GM12865 (cell line): ENCODE measurements around the gene AP3S2.
"Not testable (repeated sequence)": the region's sequence is repeated elsewhere in the genome, so short reads cannot be mapped to it uniquely, and the experiment has no call there.

ENCODE experiments used
- DNase-seq: peaks from one replicate; pipeline ENCODE4 v3.0.0; 2010; ENCODE audit warnings: low read depth
- H3K4me3 ChIP-seq: 2 replicates; pipeline ENCODE4 v1.5.1; 2011; ENCODE audit warnings: mild to moderate bottlenecking, low read depth, low read length, control low read depth
- CTCF ChIP-seq: IDR thresholded peaks from 2 replicates; pipeline ENCODE4 v1.5.1; 2011; ENCODE audit warnings: low read length, control low read depth, low read depth, inconsistent platforms; ENCODE audit not compliant: insufficient read depth; ENCODE audit errors: missing control alignments

The AP3S2 gene

GRCh38 chr15:89857673-89858072 is 36.1 kb downstream of the AP3S2 start:
- DNase-seq: no peak
- no peak for TF ChIP-seq CTCF
- no peak overlapping the region for H3K4me3 ChIP-seq

- H3K4me3 ChIP-seq: no peak overlapping the region
- TF ChIP-seq CTCF: no peak
- DNase-seq: no peak
Observed at GRCh38 chr15:89855948-89856347, 37.8 kb downstream of the AP3S2 start.

- not testable (repeated sequence) for H3K4me3 ChIP-seq, DNase-seq
Observed at GRCh38 chr15:89854863-89855262, 38.9 kb downstream of the AP3S2 start.

- TF ChIP-seq CTCF: no peak
- no peak overlapping the region for H3K4me3 ChIP-seq
- DNase-seq: no peak
Observed at GRCh38 chr15:89852342-89852995, 41.3 kb downstream of the AP3S2 start.

- TF ChIP-seq CTCF: no peak
- peak; percentile 38 for DNase-seq
- no peak overlapping the region for H3K4me3 ChIP-seq
Observed at GRCh38 chr15:89851673-89852341, 42.0 kb downstream of the AP3S2 start.

- DNase-seq: no peak
- no peak overlapping the region for H3K4me3 ChIP-seq
- TF ChIP-seq CTCF: no peak
Observed at GRCh38 chr15:89848970-89849292, 44.9 kb downstream of the AP3S2 start.

GRCh38 chr15:89847101-89847500 is 46.7 kb downstream of the AP3S2 start:
- no peak overlapping the region for H3K4me3 ChIP-seq
- DNase-seq: no peak
- no peak for TF ChIP-seq CTCF
